Kidney capillary endothelial cell (primary cell): Measurements from ENCODE around the gene WFDC1.

Experiments
- DNase-seq: peaks from one replicate; pipeline ENCODE4 v3.0.0-alpha.2; 2018; ENCODE audit warnings: low spot score

Gene WFDC1

GRCh38 chr16:84302111-84302954 lies 7.7 kb downstream of the WFDC1 start:
- DNase-seq: no peak

GRCh38 chr16:84303023-84303422 lies 8.3 kb downstream of the WFDC1 start:
- no peak for DNase-seq

- DNase-seq: no peak
Measured at GRCh38 chr16:84303516-84303915, 8.8 kb downstream of the WFDC1 start.

- no peak for DNase-seq
Measured at GRCh38 chr16:84306564-84306963, 11.9 kb downstream of the WFDC1 start.

- no peak for DNase-seq
Measured at GRCh38 chr16:84307209-84307954, 12.7 kb downstream of the WFDC1 start.

- peak; percentile 18 for DNase-seq
Measured at GRCh38 chr16:84308120-84308519, 13.4 kb downstream of the WFDC1 start.

GRCh38 chr16:84310642-84311041 lies 16.0 kb downstream of the WFDC1 start:
- no peak for DNase-seq

GRCh38 chr16:84312783-84313382 lies 18.2 kb downstream of the WFDC1 start:
- no peak for DNase-seq

- DNase-seq: no peak
Measured at GRCh38 chr16:84313921-84314320, 19.2 kb downstream of the WFDC1 start.

GRCh38 chr16:84314373-84314772 lies 19.7 kb downstream of the WFDC1 start:
- DNase-seq: no peak

GRCh38 chr16:84314814-84315213 lies 20.1 kb downstream of the WFDC1 start:
- no peak for DNase-seq

GRCh38 chr16:84315422-84315821 lies 20.7 kb downstream of the WFDC1 start:
- no peak for DNase-seq

- no peak for DNase-seq
Measured at GRCh38 chr16:84318091-84318975, 23.7 kb downstream of the WFDC1 start.

- no peak for DNase-seq
Measured at GRCh38 chr16:84319146-84319760, 24.6 kb downstream of the WFDC1 start.

GRCh38 chr16:84320511-84320910 lies 25.8 kb downstream of the WFDC1 start:
- no peak for DNase-seq

- no peak for DNase-seq
Measured at GRCh38 chr16:84321932-84322331, 27.3 kb downstream of the WFDC1 start.

- no peak for DNase-seq
Measured at GRCh38 chr16:84322749-84323148, 28.1 kb downstream of the WFDC1 start.

- no peak for DNase-seq
Measured at GRCh38 chr16:84323606-84324005, 28.9 kb downstream of the WFDC1 start.

- no peak for DNase-seq
Measured at GRCh38 chr16:84324434-84325262, 30.0 kb downstream of the WFDC1 start.

- DNase-seq: no peak
Measured at GRCh38 chr16:84326545-84326944, 31.9 kb downstream of the WFDC1 start.
